ENCODE results near the gene FAM162A.
"Not testable (repeated sequence)": the region's sequence is repeated elsewhere in the genome, so short reads cannot be mapped to it uniquely, and the experiment has no call there.

FAM162A gene

DNA sequence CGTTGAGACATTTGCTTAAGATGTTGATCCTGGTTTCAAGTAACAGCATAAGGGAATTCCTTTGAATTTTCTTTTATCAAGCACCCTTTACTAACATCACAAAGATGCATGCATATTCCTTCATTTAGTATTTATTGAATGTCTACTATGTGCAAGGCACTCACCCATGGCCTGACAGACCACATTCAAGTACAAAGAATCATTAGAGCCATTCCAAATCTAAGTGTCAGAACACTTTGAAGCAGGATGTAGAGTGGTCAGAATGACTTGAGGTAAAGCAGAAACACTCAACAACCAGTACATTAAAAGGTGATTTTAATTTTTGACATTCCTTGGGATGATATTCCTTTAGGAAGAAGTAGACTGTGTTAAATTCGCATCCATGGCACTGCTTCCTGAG lies 37.9 kb downstream of the FAM162A start:
- no peak for DNase-seq

- DNase-seq: no peak
Measured at GRCh38 chr3:122427857-122428471, 44.0 kb downstream of the FAM162A start.

DNA sequence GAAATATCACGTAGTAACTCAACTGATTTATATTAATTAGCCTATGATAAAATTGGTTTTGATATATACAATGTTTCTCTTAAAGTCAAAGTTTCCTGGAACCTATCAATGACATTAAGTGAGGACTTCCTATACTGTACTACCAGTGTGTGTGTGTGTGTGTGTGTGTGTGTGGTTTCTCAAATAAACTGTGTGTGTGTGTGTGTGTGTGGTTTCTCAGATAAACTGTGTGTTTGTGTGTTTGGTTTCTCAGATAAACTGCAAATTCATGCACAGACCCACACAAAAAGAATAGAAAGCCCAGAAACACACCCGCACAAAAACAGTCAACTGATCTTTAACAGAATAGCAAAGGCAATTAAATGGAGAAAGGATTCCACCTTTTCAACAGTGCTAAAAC lies 46.4 kb downstream of the FAM162A start:
- DNase-seq: no peak

GRCh38 chr3:122435950-122436349 lies 52.0 kb downstream of the FAM162A start:
- no peak for DNase-seq

DNA sequence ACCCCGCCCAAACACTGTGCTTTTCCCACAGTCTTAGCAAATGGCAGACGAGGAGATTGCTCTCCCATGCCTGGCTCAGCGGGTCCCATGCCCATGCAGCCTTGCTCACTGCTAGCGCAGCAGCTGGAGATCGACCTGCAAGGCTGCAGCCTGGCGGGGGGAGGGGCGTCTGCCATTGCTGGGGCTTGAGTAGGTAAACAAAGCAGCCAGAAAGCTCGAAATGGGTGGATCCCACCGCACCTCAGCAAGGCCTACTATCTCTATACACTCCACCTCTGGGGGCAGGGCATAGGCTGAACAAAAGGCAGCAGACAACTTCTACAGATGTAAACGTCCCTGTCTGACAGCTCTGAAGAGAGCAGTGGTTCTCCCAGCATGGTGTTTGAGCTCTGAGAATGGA lies 59.1 kb downstream of the FAM162A start:
- DNase-seq: no peak

DNA sequence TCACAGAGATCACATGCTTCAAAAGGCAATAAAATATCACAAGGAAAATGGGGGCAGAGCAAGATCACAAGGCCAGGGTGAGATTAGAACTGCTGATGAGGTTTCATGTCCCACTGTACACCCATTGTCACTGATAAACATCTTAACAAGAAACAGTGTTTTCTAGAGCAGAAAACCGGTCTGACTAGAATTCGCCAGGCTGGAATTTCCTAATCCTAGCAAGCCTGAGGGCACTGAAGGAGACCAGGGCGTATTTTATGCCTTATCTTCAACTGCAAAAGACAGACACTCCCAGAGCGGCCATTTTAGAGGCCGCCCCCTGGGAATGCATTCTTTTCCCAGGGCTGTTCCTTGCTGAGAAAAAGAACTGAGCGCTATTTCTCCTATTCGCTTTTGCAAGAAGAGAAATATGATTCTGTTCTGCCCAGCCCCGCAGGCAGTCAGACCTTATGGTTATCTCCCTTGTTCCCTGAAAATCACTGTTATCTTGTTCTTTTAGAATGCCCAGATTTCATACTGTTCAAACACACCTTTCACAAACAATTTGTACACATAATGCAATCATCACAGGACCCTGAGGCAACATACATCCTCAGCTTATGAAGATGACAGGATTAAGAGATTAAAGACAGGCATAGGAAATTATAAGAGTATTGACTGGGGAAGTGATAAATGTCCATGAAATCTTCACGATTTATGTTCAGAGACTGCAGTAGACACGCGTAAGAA lies 59.9 kb downstream of the FAM162A start:
- DNase-seq: not testable (repeated sequence)

- not testable (repeated sequence) for DNase-seq
Measured at GRCh38 chr3:122444491-122444887, 60.5 kb downstream of the FAM162A start.

GRCh38 chr3:122448218-122448617 lies 64.2 kb downstream of the FAM162A start:
- DNase-seq: not testable (repeated sequence)

GRCh38 chr3:122451371-122451770 lies 67.4 kb downstream of the FAM162A start:
- DNase-seq: no peak

GRCh38 chr3:122456074-122456473 lies 72.1 kb downstream of the FAM162A start:
- DNase-seq: no peak

DNA sequence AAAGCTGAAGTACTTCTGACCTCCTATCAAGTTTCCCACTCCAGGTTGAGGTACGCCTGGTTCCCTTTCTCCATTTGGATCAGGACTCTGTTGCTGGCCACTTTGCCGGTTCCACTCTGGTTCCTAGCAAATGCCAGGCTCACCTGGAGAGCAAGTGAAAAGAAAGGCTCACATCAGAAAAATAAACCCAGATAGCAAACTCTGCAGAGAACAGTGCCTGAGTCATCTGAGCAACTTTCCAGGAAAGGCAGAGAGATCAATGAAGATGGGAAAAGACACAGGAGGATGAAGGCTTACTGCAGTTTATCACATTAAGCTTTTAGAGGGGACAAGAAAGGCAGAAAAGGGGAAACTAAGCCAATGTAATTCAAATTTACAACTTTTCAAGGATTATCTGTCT lies 73.7 kb downstream of the FAM162A start:
- DNase-seq: no peak

- no peak for DNase-seq
Measured at GRCh38 chr3:122458992-122459391, 75.0 kb downstream of the FAM162A start.

DNA sequence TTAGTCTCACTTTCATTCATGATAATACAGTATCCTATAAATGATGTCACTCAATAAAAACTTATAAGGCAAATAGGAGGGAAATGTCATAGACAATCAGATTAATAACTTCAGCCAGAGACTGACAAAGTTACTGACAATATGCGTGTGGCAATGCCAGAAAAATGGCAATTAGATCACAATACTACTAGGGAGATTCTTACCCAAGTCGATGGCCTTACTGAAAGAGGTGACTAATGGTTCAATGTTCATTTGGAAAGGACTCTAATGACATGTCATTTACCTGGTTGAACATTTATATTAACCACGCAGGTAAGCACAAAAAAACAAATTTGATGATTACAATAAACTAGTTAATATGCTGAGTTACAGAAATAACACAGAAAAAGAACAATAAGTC lies 77.8 kb downstream of the FAM162A start:
- no peak for DNase-seq

Measured in activated CD4-positive, alpha-beta T cell treated with anti-CD3 and anti-CD28 coated beads for 48 hours (primary cell).